T-cell (primary cell): ENCODE data around the gene DOCK9. TPM values are rescaled to one million over a fixed set of nuclear protein-coding genes. Genes with fewer than 3 reads are reported as not detected.

Source experiments
- ATAC-seq, 4 experiments: fragments of 200-7000 bp in 3 of 4; fragments of 150-1000 bp in 1 of 4; cut with Tn5 transposase; replicated peaks in 1 of 4; 1 replicate in 3 of 4; 2 replicates in 1 of 4; pipeline ENCODE4 v1.10.0; 2021; ENCODE audit warnings: moderate library complexity in 3 of 4, mild to moderate bottlenecking in 2 of 4, moderate number of reproducible peaks in 1 of 4
- CTCF ChIA-PET, 2 donors: fragments of 300-600 bp; sonication (Branson Sonifier 250); formaldehyde crosslinking; loops; one replicate each; lab custom pipeline; 2022; ENCODE audit warnings: antibody characterized with exemption in 2 of 2; lab: Charles Lee
- POLR2A ChIA-PET, 2 donors: fragments of 300-600 bp; sonication (Branson Sonifier 250); formaldehyde crosslinking; loops; one replicate each; lab custom pipeline; 2022; ENCODE audit warnings: antibody characterized with exemption in 2 of 2; lab: Charles Lee
- DNase-seq, 35 experiments: peaks; one replicate each; pipeline versions ENCODE4 v3.0.0 to v3.0.0-alpha.2; 2013 to 2023
- H3K27ac ChIP-seq: one replicate; pipeline ENCODE4 v1.5.1; 2013; ENCODE audit warnings: low read length
- H3K27me3 ChIP-seq, 2 experiments: replicated peaks in 1 of 2; 1 replicate in 1 of 2; 2 replicates in 1 of 2; pipeline versions ENCODE4 v1.6.1 to v1.7.0; 2013; ENCODE audit warnings: low read length in 1 of 2, mixed read lengths in 1 of 2; ENCODE audit not compliant: control insufficient read depth in 2 of 2, insufficient read depth in 2 of 2; ENCODE audit errors: extremely low read depth in 1 of 2
- H3K36me3 ChIP-seq, 2 donors: 1 replicate in 1 of 2; 2 replicates in 1 of 2; pipeline versions ENCODE4 v1.6.1 to v1.7.0; 2013; ENCODE audit warnings: low read length in 1 of 2; ENCODE audit not compliant: control insufficient read depth in 2 of 2, insufficient read depth in 1 of 2; ENCODE audit errors: extremely low read depth in 1 of 2
- H3K4me1 ChIP-seq, 2 experiments: 1 replicate in 1 of 2; 2 replicates in 1 of 2; pipeline versions ENCODE4 v1.6.1 to v1.7.0; 2013; ENCODE audit warnings: low read length in 2 of 2, mixed read lengths in 1 of 2; ENCODE audit not compliant: insufficient read depth in 2 of 2, control insufficient read depth in 1 of 2; ENCODE audit errors: extremely low read depth in 1 of 2
- H3K4me3 ChIP-seq, 2 donors: 1 replicate in 1 of 2; 2 replicates in 1 of 2; pipeline versions ENCODE4 v1.5.1 to v1.7.0; 2013; ENCODE audit warnings: mild to moderate bottlenecking in 2 of 2, low read length in 1 of 2, moderate library complexity in 1 of 2; ENCODE audit not compliant: control insufficient read depth in 1 of 2; ENCODE audit errors: extremely low read depth in 1 of 2
- H3K9me3 ChIP-seq: 2 replicates; pipeline ENCODE4 v1.7.0; 2013
- H3K27ac Mint-ChIP-seq, 2 donors: one replicate each; pipeline ENCODE4 v1.8.0; 2020 to 2021; ENCODE audit warnings: mild to moderate bottlenecking in 2 of 2, mixed read lengths in 2 of 2
- H3K27me3 Mint-ChIP-seq, 2 donors: one replicate each; pipeline ENCODE4 v1.8.0; 2021 to 2022; ENCODE audit warnings: mixed read lengths in 2 of 2
- H3K36me3 Mint-ChIP-seq: one replicate; pipeline ENCODE4 v1.8.0; 2021; ENCODE audit warnings: mixed read lengths
- H3K4me1 Mint-ChIP-seq, 3 donors: one replicate each; pipeline ENCODE4 v1.8.0; 2020 to 2022; ENCODE audit warnings: mixed read lengths in 3 of 3, mild to moderate bottlenecking in 1 of 3
- H3K4me3 Mint-ChIP-seq, 3 donors: one replicate each; pipeline ENCODE4 v1.8.0; 2020 to 2022; ENCODE audit warnings: mild to moderate bottlenecking in 3 of 3, mixed read lengths in 3 of 3, moderate library complexity in 3 of 3
- H3K9me3 Mint-ChIP-seq, 3 donors: one replicate each; pipeline ENCODE4 v1.8.0; 2020 to 2022; ENCODE audit warnings: mixed read lengths in 3 of 3
- WGBS: methylation state at CpG from one replicate; pipeline ENCODE4 v1.1.5; 2013; ENCODE audit warnings: missing lambda C conversion rate; ENCODE audit not compliant: insufficient coverage; 5-methylcytosine and 5-hydroxymethylcytosine counted together
- total RNA-seq, 35 experiments: library from RNA in 6 of 35; stranded (reverse) in 6 of 35; fragments of 120-200 nt in 1 of 35; gene quantifications; one replicate each; pipeline versions ENCODE4 v1.2.1 to v1.2.4 and lab custom pipeline; 2013 to 2026

The DOCK9 gene
- total RNA-seq, 5 donors from 2014 or later (not counting 1 experiment from before 2014, with no cell fraction given) = 96.2 to 170 (median 162) TPM

GRCh38 chr13:99000137-99000536, 22.3 kb upstream of the DOCK9 start:
- Mint-ChIP-seq H3K4me1 (peaks cover 98 to 100% (median 98%) of the 10 kb centered on the region in 3 donors), H3K4me3 (peak overlapping the region; percentile 37 to 67 (median 59)), H3K36me3 (peaks cover 6% of the 10 kb centered on the region), H3K27ac (peak overlapping the region; percentile 86 to 97), H3K9me3 (no peaks in the 10 kb centered on the region), H3K27me3 (no peaks in the 10 kb centered on the region)
- H3K4me3 ChIP-seq = no peak overlapping the region
- ChIA-PET POLR2A (interaction anchor here in 1 of 2 donors (0.6 kb wide), 1 partner anchor 125 kb away, joined by 4 read pairs; no protein-coding TSS in a partner anchor), CTCF (interaction anchor here in 1 of 2 donors (0.5 kb wide), 1 partner anchor 24 kb away, joined by 3 read pairs; no protein-coding TSS in a partner anchor)
- ATAC-seq (no peak), DNase-seq (no peak)
- H3K27me3 ChIP-seq = no peaks in the 10 kb centered on the region
- no peaks in the 10 kb centered on the region for H3K36me3 ChIP-seq
- H3K4me1 ChIP-seq = peaks cover 45 to 79% of the 10 kb centered on the region in 2 experiments
- no peak overlapping the region for H3K27ac ChIP-seq
- no peaks in the 10 kb centered on the region for H3K9me3 ChIP-seq
- WGBS = no CpG with 5 or more reads among the region's 2 CpGs

GRCh38 chr13:98999639-98999952, 21.7 kb upstream of the DOCK9 start:
- Mint-ChIP-seq H3K27ac (peak overlapping the region; percentile 86 to 97), H3K36me3 (peaks cover 9% of the 10 kb centered on the region), H3K4me1 (peaks cover 97 to 100% (median 98%) of the 10 kb centered on the region in 3 donors), H3K4me3 (peak overlapping the region; percentile 55 to 67 (median 66)), H3K9me3 (no peaks in the 10 kb centered on the region), H3K27me3 (no peaks in the 10 kb centered on the region)
- H3K27ac ChIP-seq = no peak overlapping the region
- ATAC-seq (no peak), DNase-seq (no peak)
- CTCF ChIA-PET = no interaction called here
- H3K36me3 ChIP-seq = no peaks in the 10 kb centered on the region
- H3K27me3 ChIP-seq = no peaks in the 10 kb centered on the region
- no peak overlapping the region for H3K4me3 ChIP-seq
- H3K9me3 ChIP-seq = no peaks in the 10 kb centered on the region
- POLR2A ChIA-PET = interaction anchor here in 1 of 2 donors (0.6 kb wide), 1 partner anchor 125 kb away, joined by 4 read pairs; no protein-coding TSS in a partner anchor
- peaks cover 48 to 81% of the 10 kb centered on the region in 2 experiments for H3K4me1 ChIP-seq
- WGBS = no CpG with 5 or more reads among the region's 2 CpGs

- peak in 26 of 35 experiments; percentile 4 to 69 (median 26) for DNase-seq
- H3K9me3 ChIP-seq = no peaks in the 10 kb centered on the region
- ChIA-PET CTCF (interaction anchor here in 1 of 2 donors (1.0 kb wide), 1 partner anchor 52 kb away, joined by 3 read pairs; no protein-coding TSS in a partner anchor), POLR2A (no interaction called here)
- peaks cover 98 to 99% (median 98%) of the 10 kb centered on the region in 3 donors for H3K4me1 Mint-ChIP-seq
- peak; percentile 72 to 78 (median 74) for ATAC-seq
- H3K27ac ChIP-seq = peak overlapping the region; percentile 20
- H3K4me1 ChIP-seq = peaks cover 52 to 83% of the 10 kb centered on the region in 2 experiments
- H3K27me3 ChIP-seq = no peaks in the 10 kb centered on the region
- H3K9me3 Mint-ChIP-seq = no peaks in the 10 kb centered on the region
- H3K36me3 Mint-ChIP-seq = peaks cover 9% of the 10 kb centered on the region
- H3K36me3 ChIP-seq = no peaks in the 10 kb centered on the region
- H3K27me3 Mint-ChIP-seq = no peaks in the 10 kb centered on the region
- no CpG with 5 or more reads among the region's 8 CpGs for WGBS
- peak overlapping the region; percentile 86 to 97 for H3K27ac Mint-ChIP-seq
- peak overlapping the region; percentile 55 to 67 (median 66) for H3K4me3 Mint-ChIP-seq
- no peak overlapping the region for H3K4me3 ChIP-seq
These were observed 21.2 kb upstream of the DOCK9 start for GRCh38 chr13:98998831-98999638.

GRCh38 chr13:98997738-98998641, 20.1 kb upstream of the DOCK9 start:
- Histone ChIP-seq H3K4me1 (peaks cover 50 to 77% of the 10 kb centered on the region in 2 experiments), H3K9me3 (no peaks in the 10 kb centered on the region), H3K27me3 (no peaks in the 10 kb centered on the region), H3K4me3 (no peak overlapping the region), H3K27ac (peak overlapping the region; percentile 20), H3K36me3 (no peaks in the 10 kb centered on the region)
- no peaks in the 10 kb centered on the region for H3K27me3 Mint-ChIP-seq
- peak in 1 of 35 experiments; percentile 36 for DNase-seq
- peak overlapping the region in 1 of 3 donors; percentile 67 for H3K4me3 Mint-ChIP-seq
- peaks cover 94 to 98% (median 96%) of the 10 kb centered on the region in 3 donors for H3K4me1 Mint-ChIP-seq
- no peaks in the 10 kb centered on the region for H3K9me3 Mint-ChIP-seq
- peak overlapping the region; percentile 86 to 97 for H3K27ac Mint-ChIP-seq
- no peak for ATAC-seq
- POLR2A ChIA-PET = interaction anchor here in 1 of 2 donors (0.6 to 0.7 kb wide), 2 partner anchors 224 to 554 kb away, joined by 3 read pairs; no protein-coding TSS in a partner anchor
- H3K36me3 Mint-ChIP-seq = peaks cover 12% of the 10 kb centered on the region
- 97% methylated on average over 4 of the region's 9 CpGs for WGBS
- CTCF ChIA-PET = interaction anchor here (0.5 to 1.0 kb wide), 3 partner anchors 53 to 245 kb away, joined by 3 to 6 read pairs (median 5); no protein-coding TSS in a partner anchor

- CTCF ChIA-PET = interaction anchor here (0.5 to 0.6 kb wide), 2 partner anchors 180 to 246 kb away, joined by 5 to 6 read pairs; no protein-coding TSS in a partner anchor
- H3K9me3 ChIP-seq = no peaks in the 10 kb centered on the region
- Mint-ChIP-seq H3K27me3 (no peaks in the 10 kb centered on the region), H3K9me3 (no peaks in the 10 kb centered on the region), H3K27ac (peak overlapping the region; percentile 86 to 97), H3K4me3 (peak overlapping the region in 1 of 3 donors; percentile 67), H3K36me3 (peaks cover 19% of the 10 kb centered on the region), H3K4me1 (peaks cover 94 to 98% (median 95%) of the 10 kb centered on the region in 3 donors)
- no peak for DNase-seq
- H3K27me3 ChIP-seq = no peaks in the 10 kb centered on the region
- POLR2A ChIA-PET = interaction anchor here (0.6 to 0.7 kb wide), 2 partner anchors 136 to 225 kb away, joined by 3 read pairs; no protein-coding TSS in a partner anchor
- H3K36me3 ChIP-seq = no peaks in the 10 kb centered on the region
- peaks cover 51 to 72% of the 10 kb centered on the region in 2 experiments for H3K4me1 ChIP-seq
- 94% methylated on average over 9 of the region's 11 CpGs for WGBS
- no peak for ATAC-seq
- no peak overlapping the region for H3K4me3 ChIP-seq
- no peak overlapping the region for H3K27ac ChIP-seq
These were observed 19.3 kb upstream of the DOCK9 start for GRCh38 chr13:98997011-98997730.
